DMS114 treated with DMSO at 0.1 percent for 48 hours (cell line): ENCODE data around the gene TMEM174.

ENCODE experiments used
- DNase-seq: peaks from one replicate; lab custom pipeline; 2025; ENCODE audit not compliant: unreplicated experiment; lab: John Stamatoyannopoulos, UW

The TMEM174 gene

GRCh38 chr5:73153513-73153912 lies 19.5 kb upstream of the TMEM174 start:
- DNase-seq = no peak

- DNase-seq = no peak
Measured at GRCh38 chr5:73154208-73155006, 18.6 kb upstream of the TMEM174 start.

GRCh38 chr5:73155271-73156222 lies 17.4 kb upstream of the TMEM174 start:
- no peak for DNase-seq

GRCh38 chr5:73157414-73158303 lies 15.3 kb upstream of the TMEM174 start:
- no peak for DNase-seq

- no peak for DNase-seq
Measured at GRCh38 chr5:73158313-73158712, 14.7 kb upstream of the TMEM174 start.

GRCh38 chr5:73160239-73160671 lies 12.7 kb upstream of the TMEM174 start:
- no peak for DNase-seq

GRCh38 chr5:73170522-73170921 lies 2.5 kb upstream of the TMEM174 start:
- DNase-seq = no peak

- no peak for DNase-seq
Measured at GRCh38 chr5:73171495-73171894, 1.5 kb upstream of the TMEM174 start.

GRCh38 chr5:73174100-73174815 lies 1.3 kb downstream of the TMEM174 start:
- DNase-seq = no peak

- no peak for DNase-seq
Measured at GRCh38 chr5:73176250-73176649, 3.3 kb downstream of the TMEM174 start.

GRCh38 chr5:73178265-73178664 lies 5.3 kb downstream of the TMEM174 start:
- DNase-seq = no peak

- no peak for DNase-seq
Measured at GRCh38 chr5:73179730-73180129, 6.7 kb downstream of the TMEM174 start.

- no peak for DNase-seq
Measured at GRCh38 chr5:73180566-73180965, 7.6 kb downstream of the TMEM174 start.

- no peak for DNase-seq
Measured at GRCh38 chr5:73182307-73182706, 9.3 kb downstream of the TMEM174 start.

- DNase-seq = no peak
Measured at GRCh38 chr5:73183000-73183399, 10.0 kb downstream of the TMEM174 start.

- no peak for DNase-seq
Measured at GRCh38 chr5:73183481-73183891, 10.5 kb downstream of the TMEM174 start.

- DNase-seq = no peak
Measured at GRCh38 chr5:73186976-73187375, 14.0 kb downstream of the TMEM174 start.

GRCh38 chr5:73188764-73189531 lies 16.0 kb downstream of the TMEM174 start:
- peak; percentile 1 for DNase-seq

- DNase-seq = no peak
Measured at GRCh38 chr5:73189871-73190376, 16.9 kb downstream of the TMEM174 start.
